Left lung (tissue), 10 donors: ENCODE data around the gene TMEM106A. TPM values are rescaled to one million over a fixed set of nuclear protein-coding genes. Genes with fewer than 3 reads are reported as not detected.

Source experiments
- ATAC-seq: fragments of 200-7000 bp; cut with Tn5 transposase; one replicate; pipeline ENCODE4 v1.9.1; 2020; ENCODE audit warnings: moderate library complexity
- DNase-seq, 4 donors: peaks; one replicate each; pipeline ENCODE4 v3.0.0-alpha.2; 2013 to 2020
- H3K27ac ChIP-seq, 2 donors: fragments of 200-600 bp; sonication (generic) in 1 of 2; one replicate each; pipeline versions ENCODE4 v1.5.0 to v1.8.0; 2020 to 2021
- H3K27me3 ChIP-seq, 2 donors: fragments of 200-600 bp; sonication (generic) in 1 of 2; one replicate each; pipeline versions ENCODE4 v1.5.0 to v1.8.0; 2020 to 2021
- H3K36me3 ChIP-seq, 2 donors: fragments of 200-600 bp; sonication (generic) in 1 of 2; one replicate each; pipeline versions ENCODE4 v1.5.0 to v1.8.0; 2020 to 2021
- H3K4me1 ChIP-seq, 2 donors: fragments of 200-600 bp; one replicate each; pipeline ENCODE4 v1.8.0; 2021
- H3K4me3 ChIP-seq, 2 donors: fragments of 200-600 bp; sonication (generic) in 1 of 2; one replicate each; pipeline versions ENCODE4 v1.5.0 to v1.8.0; 2020 to 2021; ENCODE audit warnings: mild to moderate bottlenecking in 1 of 2
- H3K9me3 ChIP-seq, 2 donors: fragments of 200-600 bp; sonication (generic) in 1 of 2; one replicate each; pipeline versions ENCODE4 v1.5.0 to v1.8.0; 2020 to 2021
- CTCF ChIP-seq, 2 donors: fragments of 200-600 bp; sonication (generic) in 1 of 2; IDR thresholded peaks; one replicate each; pipeline versions ENCODE4 v1.5.0 to v1.8.0; 2021; ENCODE audit warnings: antibody characterized with exemption in 2 of 2
- intact Hi-C, 2 donors: fragments of 100-400 bp; cut with DNase I; formaldehyde crosslinking; loops; one replicate each; pipeline versions ENCODE4 v1.11.2 to v1.14.2; 2022
- polyA plus RNA-seq, 6 donors: library from polyadenylated mRNA; unstranded; fragments of 120-200 nt; gene quantifications; one replicate each; pipeline ENCODE4 v1.2.1, GENCODE V29; 2013; ENCODE audit not compliant: insufficient read length in 6 of 6
- total RNA-seq, 2 donors: library from RNA; stranded (reverse); fragmentation: NEBNext Ultra II Directional; extraction: Animal tissue kit (Norgen Biotek cat#: 25700); gene quantifications; one replicate each; pipeline ENCODE4 v1.2.1, GENCODE V29; 2021
- donor health status: DM: no; HTN: yes; CAD: no.
- donor health status: DM: no; HTN: no; CAD: no.

TMEM106A gene
- total and polyA plus RNA-seq, 8 donors = 10.6 to 26.8 (median 12.1) TPM

- H3K9me3 ChIP-seq = no peaks in the 10 kb centered on the region
- ATAC-seq (no peak), DNase-seq (no peak)
- H3K27me3 ChIP-seq = no peaks in the 10 kb centered on the region
- H3K4me3 ChIP-seq = no peak overlapping the region
- intact Hi-C loops = no loop called here
- no peak for TF ChIP-seq CTCF (IDR thresholded peaks at IDR 0.05)
- H3K36me3 ChIP-seq = peaks cover 0 to 78% of the 10 kb centered on the region in 2 donors
- H3K4me1 ChIP-seq = peaks cover 6 to 27% of the 10 kb centered on the region in 2 donors
- no peak overlapping the region for H3K27ac ChIP-seq
Observed at GRCh38 chr17:43216369-43216761, 4.7 kb downstream of the TMEM106A start.

GRCh38 chr17:43216762-43217613 is 5.3 kb downstream of the TMEM106A start:
- no peak for TF ChIP-seq CTCF (IDR thresholded peaks at IDR 0.05)
- peaks cover 6 to 22% of the 10 kb centered on the region in 2 donors for H3K4me1 ChIP-seq
- ATAC-seq (no peak), DNase-seq (no peak)
- H3K27me3 ChIP-seq = no peaks in the 10 kb centered on the region
- H3K27ac ChIP-seq = no peak overlapping the region
- no peaks in the 10 kb centered on the region for H3K9me3 ChIP-seq
- H3K36me3 ChIP-seq = peaks cover 0 to 80% of the 10 kb centered on the region in 2 donors
- intact Hi-C loops = no loop called here
- no peak overlapping the region for H3K4me3 ChIP-seq

- ATAC-seq = no peak
- H3K27ac ChIP-seq = no peak overlapping the region
- H3K4me1 ChIP-seq = peaks cover 2 to 16% of the 10 kb centered on the region in 2 donors
- DNase-seq = no peak
- H3K27me3 ChIP-seq = no peaks in the 10 kb centered on the region
- peaks cover 0 to 86% of the 10 kb centered on the region in 2 donors for H3K36me3 ChIP-seq
- no peaks in the 10 kb centered on the region for H3K9me3 ChIP-seq
- intact Hi-C loops = no loop called here
- no peak for TF ChIP-seq CTCF (IDR thresholded peaks at IDR 0.05)
- H3K4me3 ChIP-seq = no peak overlapping the region
Observed at GRCh38 chr17:43217614-43218087, 6.0 kb downstream of the TMEM106A start.

- no peak overlapping the region for H3K27ac ChIP-seq
- peaks cover 0 to 2% of the 10 kb centered on the region in 2 donors for H3K4me1 ChIP-seq
- H3K27me3 ChIP-seq = no peaks in the 10 kb centered on the region
- no peak overlapping the region for H3K4me3 ChIP-seq
- DNase-seq (no peak), ATAC-seq (no peak)
- intact Hi-C loops = no loop called here
- peaks cover 0 to 84% of the 10 kb centered on the region in 2 donors for H3K36me3 ChIP-seq
- no peak for TF ChIP-seq CTCF (IDR thresholded peaks at IDR 0.05)
- no peaks in the 10 kb centered on the region for H3K9me3 ChIP-seq
Observed at GRCh38 chr17:43219001-43219400, 7.3 kb downstream of the TMEM106A start.

- no peak overlapping the region for H3K27ac ChIP-seq
- no peaks in the 10 kb centered on the region for H3K27me3 ChIP-seq
- H3K4me3 ChIP-seq = no peak overlapping the region
- H3K36me3 ChIP-seq = peaks cover 0 to 84% of the 10 kb centered on the region in 2 donors
- DNase-seq (no peak), ATAC-seq (peak; percentile 38)
- H3K4me1 ChIP-seq = no peaks in the 10 kb centered on the region
- H3K9me3 ChIP-seq = no peaks in the 10 kb centered on the region
- intact Hi-C loops = no loop called here
- TF ChIP-seq CTCF (IDR thresholded peaks at IDR 0.05) = no peak
Observed at GRCh38 chr17:43219746-43220380, 8.2 kb downstream of the TMEM106A start.
